8988T (cell line): ENCODE results near the gene CEMP1.
"Not testable (repeated sequence)": the region's sequence is repeated elsewhere in the genome, so short reads cannot be mapped to it uniquely, and the experiment has no call there.

Source experiments
- DNase-seq: peaks from one replicate; pipeline ENCODE4 v3.0.0; 2011

CEMP1 gene, protein sequence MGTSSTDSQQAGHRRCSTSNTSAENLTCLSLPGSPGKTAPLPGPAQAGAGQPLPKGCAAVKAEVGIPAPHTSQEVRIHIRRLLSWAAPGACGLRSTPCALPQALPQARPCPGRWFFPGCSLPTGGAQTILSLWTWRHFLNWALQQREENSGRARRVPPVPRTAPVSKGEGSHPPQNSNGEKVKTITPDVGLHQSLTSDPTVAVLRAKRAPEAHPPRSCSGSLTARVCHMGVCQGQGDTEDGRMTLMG

DNA sequence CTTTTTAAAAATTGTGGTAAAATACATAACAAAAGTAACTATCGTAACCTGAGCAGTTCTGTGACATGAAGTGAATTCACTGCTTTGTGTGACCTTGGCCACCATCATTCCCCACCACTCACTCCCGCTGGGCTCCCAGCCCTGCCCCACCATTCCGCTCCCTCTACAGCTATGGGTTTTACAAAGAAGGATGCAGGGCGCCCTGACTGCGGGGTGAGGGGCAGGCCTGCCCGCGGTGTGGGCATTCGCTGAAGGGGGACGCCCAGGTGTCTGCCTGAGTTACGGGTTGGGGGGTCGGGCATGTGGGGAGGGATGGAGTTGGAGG is at the start of gene CEMP1:
TSS of gene CEMP1 (minus strand) at position 38 of the 325 bp plus-strand sequence. CDS start 335 bp downstream, outside the sequence.
- DNase-seq, result peak; percentile 28

DNA sequence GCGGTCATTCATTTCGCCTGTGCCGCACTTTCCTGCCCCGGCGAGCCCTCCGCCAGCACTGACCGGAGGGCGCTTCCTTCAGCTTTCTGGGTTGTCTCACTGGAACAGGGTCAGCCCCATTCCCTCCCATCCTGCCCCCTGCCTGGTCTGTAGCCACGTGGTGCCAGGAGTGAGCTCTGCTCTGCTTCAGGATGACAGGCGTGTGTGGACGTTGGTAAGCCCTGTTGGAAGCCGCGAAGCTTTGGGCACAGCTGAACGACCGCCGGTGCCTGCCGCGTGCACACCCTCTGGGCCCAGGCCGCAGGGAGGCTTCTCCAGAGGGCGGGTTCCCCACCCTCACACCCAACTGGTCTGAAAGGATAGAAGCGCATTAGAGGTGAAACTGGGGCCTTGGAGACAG is 49.6 kb upstream of the CEMP1 start:
- not testable (repeated sequence) for DNase-seq

DNA sequence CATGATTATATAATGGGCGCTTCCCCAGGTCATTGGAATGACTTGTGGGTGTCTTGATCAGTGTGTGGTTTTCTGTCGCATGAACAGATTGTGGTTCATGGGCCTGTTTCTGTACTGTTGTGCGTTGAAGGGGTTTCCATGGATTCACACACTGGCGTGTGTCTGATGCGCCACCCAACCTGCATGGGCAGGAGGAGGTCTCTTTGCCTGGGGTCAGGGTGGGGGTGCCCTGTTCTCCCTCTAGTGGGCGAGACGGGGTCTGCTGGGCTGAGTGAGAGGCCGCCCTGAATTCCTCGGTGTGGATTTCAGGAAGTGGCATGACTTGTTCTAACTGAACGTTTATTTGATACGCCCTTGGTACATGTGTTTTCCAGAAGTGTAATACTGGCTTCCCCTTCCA is 48.9 kb upstream of the CEMP1 start:
- not testable (repeated sequence) for DNase-seq

DNA sequence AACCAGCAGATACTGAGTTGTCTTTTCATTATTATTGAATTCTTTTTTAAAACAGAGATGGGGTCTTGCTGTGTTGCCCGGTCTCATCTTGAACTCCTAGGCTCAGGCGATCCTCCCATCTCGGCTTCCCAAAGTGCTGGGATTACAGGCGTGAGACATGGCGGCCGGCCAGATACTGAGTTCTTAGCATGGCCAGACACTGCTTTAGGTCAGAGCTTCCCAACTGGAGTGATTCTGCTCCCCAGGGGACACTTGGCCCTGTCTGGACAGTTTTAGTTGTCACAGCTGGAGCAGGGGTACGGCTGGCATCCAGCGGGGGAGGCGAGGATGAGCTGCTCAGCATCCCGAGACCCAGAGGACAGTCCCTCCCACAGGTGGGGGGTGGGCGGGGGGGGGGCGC is 47.7 kb upstream of the CEMP1 start:
- not testable (repeated sequence) for DNase-seq

DNA sequence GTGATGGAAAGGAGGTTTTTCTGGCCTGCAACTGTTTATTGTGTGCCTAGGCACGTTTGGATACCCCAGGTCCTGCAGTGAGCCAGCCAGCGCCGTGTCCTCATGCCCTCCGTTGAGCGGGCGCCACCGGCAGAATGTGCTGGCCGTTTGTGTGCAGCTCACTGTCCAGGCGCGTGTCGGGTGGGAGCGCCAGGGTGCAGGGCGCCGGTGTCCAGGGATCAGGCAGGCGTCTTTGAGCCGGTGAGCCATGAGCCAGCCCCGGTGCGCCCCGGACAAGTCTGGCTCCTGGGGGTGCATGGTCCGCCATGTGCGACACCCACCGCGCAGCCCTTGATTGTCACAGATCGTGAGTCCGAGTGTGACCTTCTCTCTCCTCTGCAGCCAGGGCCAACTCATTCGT is 45.8 kb upstream of the CEMP1 start:
- not testable (repeated sequence) for DNase-seq

DNA sequence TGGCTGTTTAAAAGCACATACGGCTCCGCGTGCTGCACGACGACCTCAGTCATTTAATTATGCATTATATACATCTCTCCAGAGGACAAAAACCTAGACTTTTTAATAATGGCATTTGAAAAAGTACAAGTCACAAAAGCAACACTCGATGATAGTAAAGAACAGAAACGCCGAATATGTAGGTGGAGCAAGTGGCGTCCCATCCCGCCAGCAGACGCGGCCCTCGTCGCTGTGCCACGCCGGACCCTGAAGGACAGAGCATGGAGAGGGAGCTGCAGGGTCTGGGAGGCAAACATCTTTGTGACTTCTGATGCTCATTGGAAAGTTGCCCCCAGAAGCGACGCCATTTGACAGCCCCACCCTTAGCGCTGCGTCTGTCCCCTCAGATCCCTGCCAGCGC is 44.6 kb upstream of the CEMP1 start:
- DNase-seq, result not testable (repeated sequence)

DNA sequence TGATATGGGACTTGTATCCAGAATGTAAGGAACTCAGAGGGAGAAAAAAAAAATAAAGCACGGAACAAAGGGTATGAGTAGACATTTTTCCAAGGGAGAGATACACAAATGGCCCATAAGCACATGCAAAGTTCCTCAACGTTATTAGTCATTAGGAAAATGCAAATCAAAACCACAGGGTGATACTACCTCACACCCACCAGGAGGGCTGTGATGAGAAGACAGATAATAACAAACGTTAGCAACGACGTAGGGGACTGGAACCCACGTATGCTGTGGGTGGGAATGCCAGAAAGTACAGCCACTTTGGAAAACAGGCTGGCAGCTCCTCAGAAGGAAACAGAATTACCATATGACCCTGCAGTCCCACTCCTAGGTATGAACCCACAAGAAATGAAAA is 41.5 kb upstream of the CEMP1 start:
- DNase-seq, result not testable (repeated sequence)

DNA sequence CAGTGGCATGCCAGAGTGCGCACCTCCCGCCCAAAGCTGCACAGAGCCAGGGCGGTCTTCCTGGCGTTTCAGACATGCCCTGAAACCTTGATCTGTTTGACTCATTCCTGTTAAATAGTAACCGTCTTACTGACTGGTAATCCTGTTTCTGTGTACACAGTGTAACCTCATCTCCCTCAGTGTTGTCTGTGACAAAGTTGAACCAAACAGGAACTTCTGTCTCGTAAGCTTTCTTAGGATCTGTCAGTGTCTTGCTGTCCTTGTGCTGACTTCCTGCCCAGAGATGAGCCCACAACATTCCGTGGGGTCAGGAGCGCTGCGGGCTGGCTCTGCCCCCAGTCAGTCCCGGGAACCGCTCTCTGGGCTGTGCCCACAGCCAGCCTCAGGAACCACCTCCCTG is 37.4 kb upstream of the CEMP1 start:
- DNase-seq, result not testable (repeated sequence)

DNA sequence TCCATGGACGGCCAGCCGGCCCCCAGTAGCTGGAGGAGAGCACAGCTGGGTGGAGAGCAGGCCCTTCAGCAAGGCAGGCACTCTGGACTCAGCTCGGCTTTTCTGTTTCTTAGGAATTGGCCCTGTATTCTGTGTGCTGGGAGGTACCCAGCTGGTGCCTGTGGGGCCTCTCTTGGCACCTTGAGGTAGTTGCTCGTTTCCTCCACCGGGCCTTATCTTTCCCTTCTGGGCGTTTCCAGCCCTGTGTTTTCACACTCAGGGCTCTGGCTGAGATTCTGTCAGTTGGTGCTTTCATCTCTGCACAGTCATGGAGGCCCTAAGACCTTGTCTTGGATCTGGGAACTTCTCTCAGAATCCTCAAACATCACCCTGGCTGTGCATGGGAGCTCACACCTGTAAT is 36.3 kb upstream of the CEMP1 start:
- DNase-seq, result not testable (repeated sequence)

DNA sequence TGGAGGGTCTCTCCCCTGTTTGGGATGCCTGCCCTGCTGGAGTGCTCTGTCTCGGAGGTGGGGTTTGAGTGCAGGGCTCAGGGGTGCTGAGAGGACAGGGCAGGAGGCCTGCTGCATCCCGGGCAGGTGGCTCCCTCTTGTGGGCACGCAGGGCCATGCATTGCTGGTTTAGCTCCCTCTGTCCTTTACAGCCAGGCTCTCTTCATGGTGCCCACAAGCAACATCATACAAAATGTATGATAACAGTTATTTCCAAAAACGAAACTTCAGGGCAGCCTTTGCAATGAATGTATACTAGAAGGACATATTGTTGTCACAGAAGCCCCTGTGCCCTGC is 29.6 kb upstream of the CEMP1 start:
- not testable (repeated sequence) for DNase-seq

DNA sequence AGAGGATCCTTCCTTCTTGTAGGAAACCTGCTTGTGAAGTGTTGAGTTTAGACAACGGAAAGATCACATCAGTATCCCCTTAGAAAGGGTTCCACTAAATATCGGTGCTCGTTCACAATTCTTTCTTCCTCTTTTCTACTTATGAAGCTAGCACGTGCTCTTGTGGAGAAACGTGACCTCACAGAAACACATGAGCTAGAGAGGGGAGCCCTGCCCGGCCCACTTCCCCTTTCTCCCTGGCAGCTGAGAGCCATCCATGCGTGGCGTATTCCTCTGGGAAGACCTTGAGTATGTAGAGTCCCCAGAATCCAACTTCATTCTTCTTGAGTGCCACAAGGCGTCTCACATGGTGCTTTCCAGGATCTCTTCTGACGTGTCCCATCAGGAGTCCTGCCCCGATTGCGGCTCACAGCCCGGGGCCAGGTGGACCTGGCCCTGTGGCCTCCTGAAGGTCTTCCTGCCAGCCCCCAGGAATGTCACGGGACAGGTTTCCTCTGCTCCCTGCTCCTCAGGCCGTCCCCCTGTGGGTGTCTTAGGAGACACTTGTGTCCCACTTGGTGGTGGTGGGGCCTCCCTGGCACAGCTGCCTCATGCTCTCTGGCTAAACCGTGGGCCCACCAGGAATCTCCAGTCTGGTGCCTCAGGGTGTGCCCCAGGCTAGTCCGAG is 29.1 kb upstream of the CEMP1 start:
- DNase-seq, result not testable (repeated sequence)

DNA sequence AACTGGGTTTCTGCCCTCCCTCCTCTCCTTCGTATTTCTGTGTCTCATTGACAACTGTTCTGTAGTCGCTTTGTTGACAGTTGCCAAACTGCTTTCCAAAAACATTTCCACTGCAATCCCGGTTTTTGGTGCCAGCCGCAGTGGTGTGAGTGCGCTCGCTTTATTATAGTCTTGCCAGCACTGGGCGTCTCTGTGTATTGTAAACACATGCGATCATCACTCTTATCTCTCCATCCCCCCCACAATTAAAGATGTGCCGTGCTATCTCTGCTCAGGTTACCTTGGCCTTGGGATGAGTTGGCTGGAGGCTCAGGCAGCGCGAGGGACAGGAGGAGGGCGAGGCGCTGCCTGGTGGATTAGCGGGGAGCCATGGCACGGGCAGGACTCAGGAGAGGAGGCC is 25.9 kb upstream of the CEMP1 start:
- not testable (repeated sequence) for DNase-seq

DNA sequence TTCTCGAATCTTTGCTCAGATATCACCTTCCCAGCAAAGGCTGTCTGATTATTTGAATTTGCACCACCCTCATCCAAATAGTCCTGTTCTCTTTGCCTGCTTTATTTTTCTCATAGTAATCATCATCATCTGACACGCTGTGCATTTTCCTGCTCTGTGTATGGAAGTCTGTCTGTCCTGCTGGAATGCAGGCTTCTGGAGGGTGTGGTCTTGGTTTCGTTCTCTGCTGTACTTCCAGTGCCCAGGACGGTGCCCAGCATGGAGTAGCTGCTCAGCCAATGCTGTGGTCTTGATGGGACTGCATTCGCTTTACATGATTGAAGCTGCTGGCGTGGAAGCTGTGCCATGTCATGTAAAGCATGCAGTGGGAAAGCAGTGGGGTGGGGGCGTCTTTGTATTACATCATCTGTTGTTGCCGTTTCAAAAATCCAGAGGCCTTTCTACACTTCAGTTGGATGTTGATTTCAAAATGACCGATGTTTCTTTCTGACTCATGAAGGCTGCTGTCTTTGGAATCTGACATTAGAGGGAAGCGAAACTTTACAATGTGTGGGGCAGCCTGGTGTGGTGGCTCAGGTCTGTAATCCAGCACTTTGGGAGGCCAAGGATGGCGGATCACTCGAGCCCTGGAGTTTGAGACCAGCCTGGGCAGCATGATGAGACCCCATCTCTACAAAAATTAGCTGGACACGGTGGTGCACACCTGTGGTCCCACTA is 23.7 kb upstream of the CEMP1 start:
- DNase-seq, result not testable (repeated sequence)

DNA sequence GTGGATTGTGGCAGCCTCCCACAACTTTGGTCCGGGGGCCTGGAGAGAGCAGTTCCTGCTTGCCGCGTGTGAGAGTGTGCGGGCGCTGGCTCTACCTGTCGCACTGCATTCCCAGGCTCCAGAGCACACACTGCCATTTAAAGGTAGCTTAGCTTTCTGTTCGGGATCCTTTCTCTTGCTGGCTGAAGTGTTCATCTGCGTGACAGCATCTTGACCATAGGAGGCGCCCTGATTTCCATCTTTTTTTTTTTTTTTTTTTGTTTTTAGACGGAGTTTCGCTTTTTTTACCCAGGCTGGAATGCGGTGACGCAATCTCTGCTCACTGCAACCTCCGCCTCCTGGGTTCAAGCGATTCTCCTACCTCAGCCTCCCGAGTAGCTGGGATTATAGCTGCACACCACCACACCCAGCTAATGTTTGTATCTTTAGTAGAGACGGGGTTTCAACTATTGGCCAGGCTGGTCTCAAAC is 20.2 kb upstream of the CEMP1 start:
- not testable (repeated sequence) for DNase-seq

DNA sequence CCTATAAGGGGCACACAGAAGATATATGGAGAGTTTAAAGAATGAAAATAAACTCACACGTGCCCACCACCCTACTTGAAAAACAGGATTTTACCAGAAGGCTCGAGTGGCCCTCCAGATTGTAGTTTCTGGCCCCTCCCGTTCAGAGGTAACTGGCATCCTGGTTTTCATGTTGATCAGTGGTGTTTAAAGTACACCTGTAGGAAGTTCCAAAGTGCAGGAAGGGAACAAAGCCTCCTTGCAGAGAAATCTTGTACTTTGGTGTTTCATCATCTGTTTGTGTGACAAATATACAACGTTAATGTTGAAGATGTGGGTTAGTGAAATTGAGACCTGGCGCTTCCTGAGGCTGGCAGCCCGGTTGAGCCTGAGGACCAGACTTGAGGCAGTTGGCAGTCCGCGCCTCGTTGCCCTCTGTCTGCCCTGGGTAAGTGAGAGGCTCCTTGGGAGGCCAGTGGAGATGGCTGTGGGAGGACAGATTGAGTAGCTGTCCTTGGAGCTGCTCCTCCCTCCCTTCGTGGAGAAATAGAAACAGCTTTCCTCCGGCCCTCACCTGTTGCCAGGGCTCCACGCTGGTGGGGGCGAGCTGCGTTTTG is 19.2 kb upstream of the CEMP1 start:
- not testable (repeated sequence) for DNase-seq

DNA sequence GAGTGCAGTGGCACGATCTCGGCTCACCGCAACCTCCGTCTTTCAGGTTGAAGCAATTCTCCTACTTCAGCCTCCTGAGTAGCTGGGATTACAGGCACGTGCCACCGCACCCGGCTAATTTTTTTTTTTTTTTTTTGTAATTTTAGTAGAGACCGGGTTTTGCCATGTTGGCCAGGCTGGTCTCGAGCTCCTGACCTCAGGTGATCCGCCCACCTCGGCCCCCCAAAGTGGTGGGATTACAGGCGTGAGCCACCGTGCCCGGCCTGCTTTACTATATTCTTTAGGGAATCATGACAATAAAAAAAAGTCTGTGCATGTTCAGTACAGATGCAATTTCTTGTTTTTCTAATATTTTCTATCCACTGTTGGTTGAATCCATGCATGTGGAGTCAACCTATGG is 12.6 kb upstream of the CEMP1 start:
- DNase-seq, result not testable (repeated sequence)

DNA sequence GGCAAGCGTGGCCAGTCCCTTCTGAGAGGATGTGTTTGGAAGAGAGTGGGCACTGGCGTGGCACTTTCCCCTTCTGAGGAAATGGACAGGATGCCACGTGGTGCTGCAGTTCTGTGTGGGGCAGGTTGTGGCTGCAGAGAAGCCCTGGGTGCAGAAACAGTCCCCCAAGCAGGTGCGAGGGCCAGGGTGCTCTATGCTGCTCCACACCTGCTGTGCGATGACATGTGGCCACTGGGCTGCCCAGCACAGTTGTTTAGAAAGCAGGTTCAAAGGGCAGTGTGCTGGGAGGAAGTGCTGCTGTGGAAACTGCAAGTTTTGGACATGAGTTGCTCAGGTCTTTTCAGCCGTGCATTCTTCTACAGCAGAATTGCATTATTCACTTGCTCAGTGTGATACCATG is 10.2 kb upstream of the CEMP1 start:
- not testable (repeated sequence) for DNase-seq

DNA sequence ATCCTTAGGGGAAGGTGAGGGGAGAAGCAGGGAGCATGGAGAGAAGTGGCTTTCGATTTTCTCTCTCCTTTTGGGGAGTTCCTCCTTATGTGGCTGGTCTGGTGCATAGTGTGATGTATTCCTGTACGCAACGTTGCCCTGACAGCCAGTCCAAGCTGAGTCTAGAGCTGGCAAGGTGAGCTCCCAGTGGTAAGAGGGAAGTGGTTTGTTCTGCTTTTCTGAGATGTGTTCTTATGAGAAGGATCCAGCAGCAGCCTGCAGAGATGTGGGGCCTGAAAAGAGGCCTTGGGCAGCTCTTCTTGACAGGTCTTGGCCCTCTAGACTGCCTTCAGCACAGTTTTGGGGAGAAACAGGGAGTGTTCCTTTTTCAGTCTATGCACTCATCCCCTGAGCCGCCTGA is 9.7 kb upstream of the CEMP1 start:
- DNase-seq, result not testable (repeated sequence)

DNA sequence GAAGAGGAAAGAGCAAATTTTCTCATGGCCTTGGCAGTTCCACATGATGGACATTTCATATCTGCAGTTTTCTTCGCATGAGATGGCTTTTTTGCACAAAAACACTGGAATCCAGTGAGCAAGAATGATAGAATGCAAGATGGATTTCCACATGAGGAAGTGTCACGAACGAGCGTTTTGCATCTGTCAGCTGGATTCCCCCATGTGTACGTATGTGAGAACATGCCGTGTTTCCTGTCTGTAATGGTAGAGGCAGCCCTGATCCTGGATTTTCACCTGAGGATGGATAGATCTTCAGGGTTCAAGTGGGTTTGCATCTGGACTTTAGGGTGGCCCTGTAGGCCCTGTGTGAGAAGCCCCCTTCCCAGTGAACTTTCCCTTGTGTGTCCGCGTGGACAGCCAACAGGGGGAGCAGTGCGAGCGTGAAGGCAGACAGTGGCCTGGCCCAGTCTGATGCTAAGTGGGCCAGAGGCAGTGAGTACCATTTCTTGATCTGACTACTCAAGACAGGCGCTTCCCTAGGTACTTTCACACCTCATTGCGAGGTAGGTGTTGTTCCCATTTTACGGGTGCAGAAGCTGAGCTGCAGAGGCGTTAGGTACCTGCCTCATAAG is 8.7 kb upstream of the CEMP1 start:
- DNase-seq, result not testable (repeated sequence)

DNA sequence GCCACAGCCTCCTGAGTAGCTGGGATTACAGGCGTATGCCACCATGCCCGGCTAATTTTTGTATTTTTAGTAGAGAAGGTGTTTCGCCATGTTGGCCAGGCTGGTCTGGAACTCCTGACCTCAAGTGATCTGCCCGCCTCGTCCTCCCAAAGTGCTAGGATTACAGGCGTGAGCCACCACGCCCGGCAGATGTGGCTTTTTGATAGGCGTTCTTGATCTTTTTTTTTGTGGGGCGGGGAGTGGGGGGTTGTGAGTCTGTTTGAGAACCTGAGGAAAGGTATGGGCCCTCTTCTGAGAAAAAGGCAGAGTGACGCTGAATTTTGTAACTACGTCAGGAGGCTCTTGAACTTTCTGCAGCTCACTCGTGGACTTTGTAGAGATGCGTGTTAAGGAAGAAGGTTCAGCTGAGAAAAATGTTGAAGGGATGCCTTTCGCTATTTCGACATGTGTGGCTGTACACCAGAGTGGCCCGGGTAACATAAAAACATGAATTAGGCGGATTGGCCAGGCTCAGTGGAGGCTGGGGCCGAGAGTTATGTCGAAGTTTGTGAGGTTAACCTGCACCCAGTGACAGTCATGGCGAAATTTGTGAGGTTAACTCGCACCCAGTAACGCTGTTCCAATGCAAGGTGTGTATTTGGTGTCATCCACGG is 8.1 kb upstream of the CEMP1 start:
- DNase-seq, result not testable (repeated sequence)

DNA sequence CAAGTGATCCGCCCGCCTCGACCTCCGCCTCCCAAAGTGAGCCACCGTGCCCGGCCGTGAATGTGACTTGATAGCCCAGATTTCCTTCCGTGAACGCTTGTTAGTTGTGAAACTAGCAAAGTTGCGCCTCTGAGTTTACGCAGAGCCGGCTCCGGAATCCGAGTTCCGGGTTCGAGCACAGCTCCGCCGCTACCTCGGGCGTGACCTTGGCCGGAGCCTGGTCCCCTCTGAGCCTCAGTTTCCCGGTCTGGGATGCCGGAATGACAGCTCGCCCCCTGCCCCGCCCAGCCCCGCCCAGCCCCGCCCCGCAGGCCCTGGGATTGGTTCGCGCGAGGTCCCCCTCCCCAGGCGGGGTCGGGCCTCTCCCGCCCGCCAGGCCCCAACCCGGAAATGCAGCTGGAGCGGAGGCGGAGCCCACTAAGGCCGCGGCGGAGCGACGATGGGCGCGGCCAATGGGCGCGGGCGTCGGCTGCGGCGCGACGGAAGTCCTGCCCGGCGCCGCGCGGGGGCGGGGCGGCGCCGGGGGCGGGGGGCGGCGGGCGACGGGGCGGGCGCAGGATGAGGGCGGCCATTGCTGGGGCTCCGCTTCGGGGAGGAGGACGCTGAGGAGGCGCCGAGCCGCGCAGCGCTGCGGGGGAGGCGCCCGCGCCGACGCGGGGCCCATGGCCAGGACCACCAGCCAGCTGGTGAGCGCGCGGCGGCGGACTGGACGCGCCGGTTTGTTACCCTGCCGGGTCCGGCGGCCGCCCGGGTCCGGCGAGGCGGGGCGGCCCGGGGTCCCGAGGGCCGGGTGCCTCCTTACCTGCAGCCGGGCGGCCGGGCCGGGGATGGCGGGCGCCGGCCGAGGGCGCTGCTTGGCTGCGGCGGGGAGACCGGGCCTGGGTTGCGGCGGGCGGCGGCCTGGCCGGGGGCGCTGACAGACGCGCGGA is 6.5 kb upstream of the CEMP1 start, which contains the start of gene PDPK1:
TSS of gene PDPK1 (plus strand) at position 571 of the 929 bp plus-strand sequence. CDS start at position 663, 92 bp downstream.
- DNase-seq, result peak; percentile 83
